Lower leg skin (tissue), 3 donors: ENCODE measurements around the gene STK38.

ENCODE experiments used
- POLR2A ChIP-seq, 2 donors: fragments of 450-650 bp; IDR thresholded peaks; one replicate each; pipeline ENCODE4 v1.6.1; 2016 to 2017; ENCODE audit warnings: antibody characterized with exemption in 2 of 2, mild to moderate bottlenecking in 1 of 2, moderate library complexity in 1 of 2
- TF ChIP-seq, protein P1 (sequence below), 3 donors: fragments of 450-650 bp; IDR thresholded peaks; one replicate each; pipeline ENCODE4 v1.5.1; 2016; ENCODE audit warnings: antibody characterized with exemption in 3 of 3, mild to moderate bottlenecking in 3 of 3, moderate library complexity in 2 of 3

DNA sequence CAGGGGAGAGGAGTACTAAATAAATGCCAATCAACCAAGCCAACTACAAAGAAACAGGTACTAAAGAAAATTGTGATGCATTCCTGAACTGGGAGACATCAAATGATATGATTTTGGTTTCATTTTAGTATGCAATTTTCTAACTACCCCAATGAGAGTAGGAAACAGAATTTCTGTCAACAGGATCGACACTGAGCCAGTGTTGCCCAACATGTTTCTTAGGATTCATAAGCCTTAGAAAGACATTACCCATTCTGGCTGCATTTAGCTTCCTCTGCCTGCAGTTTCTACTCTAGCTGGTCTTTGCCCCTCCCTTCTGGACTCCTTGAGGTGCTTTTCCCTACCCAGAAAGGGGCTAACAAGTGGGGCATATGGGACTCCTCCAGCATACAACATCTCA, 54.7 kb downstream of the STK38 start:
- TF ChIP-seq, protein P1, sequence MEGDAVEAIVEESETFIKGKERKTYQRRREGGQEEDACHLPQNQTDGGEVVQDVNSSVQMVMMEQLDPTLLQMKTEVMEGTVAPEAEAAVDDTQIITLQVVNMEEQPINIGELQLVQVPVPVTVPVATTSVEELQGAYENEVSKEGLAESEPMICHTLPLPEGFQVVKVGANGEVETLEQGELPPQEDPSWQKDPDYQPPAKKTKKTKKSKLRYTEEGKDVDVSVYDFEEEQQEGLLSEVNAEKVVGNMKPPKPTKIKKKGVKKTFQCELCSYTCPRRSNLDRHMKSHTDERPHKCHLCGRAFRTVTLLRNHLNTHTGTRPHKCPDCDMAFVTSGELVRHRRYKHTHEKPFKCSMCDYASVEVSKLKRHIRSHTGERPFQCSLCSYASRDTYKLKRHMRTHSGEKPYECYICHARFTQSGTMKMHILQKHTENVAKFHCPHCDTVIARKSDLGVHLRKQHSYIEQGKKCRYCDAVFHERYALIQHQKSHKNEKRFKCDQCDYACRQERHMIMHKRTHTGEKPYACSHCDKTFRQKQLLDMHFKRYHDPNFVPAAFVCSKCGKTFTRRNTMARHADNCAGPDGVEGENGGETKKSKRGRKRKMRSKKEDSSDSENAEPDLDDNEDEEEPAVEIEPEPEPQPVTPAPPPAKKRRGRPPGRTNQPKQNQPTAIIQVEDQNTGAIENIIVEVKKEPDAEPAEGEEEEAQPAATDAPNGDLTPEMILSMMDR (IDR thresholded peaks at IDR 0.05), result no peak
- no peak for TF ChIP-seq POLR2A (IDR thresholded peaks at IDR 0.05)
